Measurements from ENCODE around the gene JSRP1.

Gene JSRP1

DNA sequence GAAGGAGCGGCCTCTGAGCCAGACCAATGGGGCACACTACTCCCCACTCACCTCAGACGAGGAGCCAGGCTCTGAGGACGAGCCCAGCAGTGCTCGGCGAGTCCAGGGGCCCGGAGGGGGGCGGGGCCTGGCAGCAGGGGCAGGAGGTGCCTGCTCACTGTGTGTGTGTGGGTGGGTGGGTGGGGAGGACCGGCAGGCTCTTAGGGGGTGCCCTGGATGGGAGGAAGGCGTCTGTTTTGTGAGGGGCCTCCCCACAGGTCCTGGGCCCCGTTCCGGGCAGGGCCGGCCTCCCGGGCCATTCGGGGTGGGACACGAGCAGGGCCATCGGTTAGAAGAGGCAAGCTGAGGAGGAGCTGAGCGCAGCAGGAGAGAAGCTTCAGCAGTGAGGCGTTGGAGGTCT lies 32.8 kb downstream of the JSRP1 start:
- no peak for TF ChIP-seq ZNF274 (IDR thresholded peaks at IDR 0.05; ENCODE audit: low read depth, low read length)
- no peak overlapping the region for H3K4me3 ChIP-seq (ENCODE audit: low read length)

- no peak for TF ChIP-seq ZNF274 (IDR thresholded peaks at IDR 0.05; ENCODE audit: low read depth, low read length)
- no peak overlapping the region for H3K4me3 ChIP-seq (ENCODE audit: low read length)
Observed at GRCh38 chr19:2221918-2222317, 34.3 kb downstream of the JSRP1 start.

DNA sequence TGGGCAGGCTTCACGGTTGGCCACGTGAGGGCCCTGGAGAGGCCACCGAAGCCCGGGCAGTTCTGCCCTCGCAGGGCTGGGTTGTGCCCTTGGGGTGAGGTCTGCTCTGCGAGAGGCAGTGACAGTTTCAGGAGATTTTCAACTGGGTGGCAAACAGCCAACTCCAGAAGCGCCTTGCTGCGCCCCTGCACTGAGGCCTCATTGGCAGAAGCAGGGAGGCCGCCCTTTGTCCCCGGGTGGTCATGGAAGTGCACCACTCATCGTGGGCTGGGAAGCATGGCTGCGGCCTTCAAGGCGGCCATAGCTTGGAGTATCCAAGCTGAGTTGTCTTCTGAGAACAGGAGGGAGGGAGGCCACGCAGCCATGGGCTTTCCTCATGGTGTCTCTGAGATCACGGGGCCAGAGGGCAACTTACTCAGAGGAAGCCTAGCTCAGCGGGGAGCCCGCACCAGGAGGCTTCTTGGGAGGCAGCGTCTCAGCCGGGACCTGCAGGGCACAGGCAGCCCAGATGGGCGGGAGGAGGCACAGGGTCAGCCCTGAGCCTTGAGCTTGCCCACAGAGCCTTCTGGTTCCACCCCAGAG lies 34.9 kb downstream of the JSRP1 start:
- TF ChIP-seq ZNF274 (IDR thresholded peaks at IDR 0.05; ENCODE audit: low read depth, low read length): no peak
- no peak overlapping the region for H3K4me3 ChIP-seq (ENCODE audit: low read length)

DNA sequence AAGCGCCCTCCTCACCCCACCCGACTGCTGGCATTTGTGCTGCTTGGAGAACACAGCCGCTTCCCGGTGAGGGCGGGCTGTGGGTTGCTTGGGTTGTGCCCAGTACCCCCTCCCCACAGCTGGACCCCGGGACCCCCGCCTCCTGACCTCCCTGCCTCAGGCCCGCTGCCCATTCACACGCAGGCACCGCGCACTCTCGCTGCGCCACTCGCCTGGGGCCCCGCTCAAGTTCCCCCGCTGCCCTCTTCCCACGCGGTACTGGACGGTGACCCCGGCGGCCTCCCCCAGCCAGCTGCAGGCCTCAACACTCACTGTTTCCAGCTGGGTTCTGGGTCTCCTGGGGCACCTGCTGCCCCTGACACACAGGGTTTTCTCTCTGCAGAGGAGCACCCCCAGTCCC lies 36.5 kb downstream of the JSRP1 start:
- no peak for TF ChIP-seq ZNF274 (IDR thresholded peaks at IDR 0.05; ENCODE audit: low read depth, low read length)

DNA sequence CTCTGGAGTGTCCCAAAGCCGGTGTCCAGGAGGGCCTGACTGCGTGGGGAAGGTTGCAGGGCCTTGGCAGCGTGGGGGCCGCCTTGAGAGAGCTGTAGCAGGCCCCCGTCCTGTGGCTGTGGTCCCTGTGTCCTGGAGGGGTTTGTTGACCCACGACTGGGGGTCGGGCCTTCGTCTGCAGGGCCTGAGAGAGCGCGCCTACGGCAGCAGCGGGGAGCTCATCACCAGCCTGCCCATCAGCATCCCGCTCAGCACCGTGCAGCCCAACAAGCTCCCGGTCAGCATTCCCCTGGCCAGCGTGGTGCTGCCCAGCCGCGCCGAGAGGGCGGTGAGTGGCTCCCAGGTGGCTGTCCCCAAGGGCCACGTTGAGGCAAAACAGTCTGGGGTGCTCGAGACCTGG lies 38.6 kb downstream of the JSRP1 start:
- TF ChIP-seq ZNF274 (IDR thresholded peaks at IDR 0.05; ENCODE audit: low read depth, low read length): no peak
- no peak overlapping the region for H3K4me3 ChIP-seq (ENCODE audit: low read length)

More for the DNA sequence above, 36.5 kb downstream of the JSRP1 start:
- H3K4me3 ChIP-seq (ENCODE audit: low read length): no peak overlapping the region

DNA sequence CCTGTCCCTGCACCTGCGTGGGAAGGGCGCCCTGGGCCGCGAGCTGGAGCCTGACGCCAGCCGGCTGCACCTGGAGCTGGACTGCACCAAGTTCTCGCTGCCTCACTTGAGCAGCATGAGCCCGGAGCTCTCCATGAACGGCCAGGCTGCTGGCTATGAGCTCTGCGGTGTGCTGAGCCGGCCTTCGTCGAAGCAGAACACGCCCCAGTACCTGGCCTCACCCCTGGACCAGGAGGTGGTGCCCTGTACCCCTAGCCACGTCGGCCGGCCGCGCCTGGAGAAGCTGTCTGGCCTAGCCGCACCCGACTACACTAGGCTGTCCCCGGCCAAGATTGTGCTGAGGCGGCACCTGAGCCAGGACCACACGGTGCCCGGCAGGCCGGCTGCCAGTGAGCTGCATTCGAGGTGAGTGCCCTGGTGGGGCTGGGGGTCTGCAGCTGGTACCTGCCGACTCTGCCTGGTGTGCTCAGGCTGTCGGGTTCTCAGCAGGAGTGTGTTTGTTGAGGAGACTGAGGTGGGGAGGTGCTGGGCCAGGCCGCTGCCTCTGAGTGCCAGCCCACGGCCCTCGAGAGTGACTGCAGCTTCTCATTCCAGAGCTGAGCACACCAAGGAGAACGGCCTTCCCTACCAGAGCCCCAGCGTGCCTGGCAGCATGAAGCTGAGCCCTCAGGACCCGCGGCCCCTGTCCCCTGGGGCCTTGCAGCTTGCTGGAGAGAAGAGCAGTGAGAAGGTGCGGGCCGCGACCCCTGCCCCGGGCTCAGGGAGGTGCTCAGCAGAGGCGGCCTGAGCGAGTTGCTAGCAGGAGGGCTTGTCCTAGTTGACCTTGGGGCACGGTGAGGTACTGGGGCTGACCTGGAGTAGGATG lies 39.6 kb downstream of the JSRP1 start:
- H3K4me3 ChIP-seq (ENCODE audit: low read length): no peak overlapping the region
- TF ChIP-seq ZNF274 (IDR thresholded peaks at IDR 0.05; ENCODE audit: low read depth, low read length): no peak

- no peak for TF ChIP-seq ZNF274 (IDR thresholded peaks at IDR 0.05; ENCODE audit: low read depth, low read length)
- no peak overlapping the region for H3K4me3 ChIP-seq (ENCODE audit: low read length)
Observed at GRCh38 chr19:2215281-2215751, 40.9 kb downstream of the JSRP1 start.

DNA sequence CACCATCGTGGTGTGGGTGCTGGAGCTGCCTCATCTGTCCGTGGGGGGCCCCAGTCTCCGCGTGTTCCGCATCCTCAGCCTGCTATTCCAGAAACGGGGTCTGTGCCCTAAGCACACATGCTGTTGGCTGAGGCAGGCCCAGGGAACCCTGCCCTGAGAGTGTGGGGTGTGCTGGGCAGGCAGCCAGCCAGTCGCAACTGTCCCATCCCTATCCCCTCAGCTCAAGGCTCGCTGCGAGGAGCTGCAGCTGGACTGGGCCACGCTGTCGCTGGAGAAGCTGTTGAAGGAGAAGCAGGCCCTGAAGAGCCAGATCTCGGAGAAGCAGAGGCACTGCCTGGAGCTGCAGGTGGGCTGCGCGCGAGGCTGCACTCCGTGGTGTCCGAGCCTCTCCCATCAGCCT lies 42.0 kb downstream of the JSRP1 start:
- no peak overlapping the region for H3K4me3 ChIP-seq (ENCODE audit: low read length)
- TF ChIP-seq ZNF274 (IDR thresholded peaks at IDR 0.05; ENCODE audit: low read depth, low read length): no peak

- no peak overlapping the region for H3K4me3 ChIP-seq (ENCODE audit: low read length)
- TF ChIP-seq ZNF274 (IDR thresholded peaks at IDR 0.05; ENCODE audit: low read depth, low read length): no peak
Observed at GRCh38 chr19:2213799-2214198, 42.4 kb downstream of the JSRP1 start.

GRCh38 chr19:2212861-2213711 lies 43.1 kb downstream of the JSRP1 start:
- no peak overlapping the region for H3K4me3 ChIP-seq (ENCODE audit: low read length)
- no peak for TF ChIP-seq ZNF274 (IDR thresholded peaks at IDR 0.05; ENCODE audit: low read depth, low read length)

DNA sequence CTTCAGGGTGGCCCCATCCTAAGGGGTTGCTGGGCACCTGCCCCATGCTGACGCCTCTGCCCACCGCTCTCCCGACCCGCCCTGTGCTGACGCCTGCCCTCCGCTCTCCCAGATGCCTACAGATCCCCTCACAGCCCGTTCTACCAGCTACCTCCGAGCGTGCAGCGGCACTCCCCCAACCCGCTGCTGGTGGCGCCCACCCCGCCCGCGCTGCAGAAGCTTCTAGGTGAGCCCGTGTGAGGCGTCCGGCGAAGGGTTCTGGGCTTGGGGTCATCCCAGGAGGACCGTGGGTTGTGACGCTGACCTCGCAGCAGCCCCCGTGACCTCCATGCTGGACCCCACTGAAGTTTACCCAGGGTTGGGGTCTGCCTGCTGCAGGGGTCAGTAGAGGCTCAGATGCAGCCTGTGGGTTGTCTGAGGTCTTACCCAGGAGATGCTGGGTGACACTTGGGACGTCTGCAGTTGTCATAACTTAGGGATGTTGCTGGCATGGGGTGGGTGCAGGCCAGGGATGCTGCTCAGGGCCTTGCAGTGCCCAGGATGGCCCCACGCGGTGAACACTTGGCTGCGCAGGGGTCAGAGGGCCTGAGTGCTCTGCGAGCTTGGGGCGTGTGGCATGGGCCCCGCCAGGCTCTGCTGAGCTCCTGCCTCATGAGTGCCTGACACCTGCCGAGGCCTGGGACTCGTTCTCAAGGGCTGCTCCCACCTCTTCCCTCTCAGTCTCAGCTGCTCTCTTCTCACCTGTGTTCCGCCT lies 45.1 kb downstream of the JSRP1 start:
- TF ChIP-seq ZNF274 (IDR thresholded peaks at IDR 0.05; ENCODE audit: low read depth, low read length): no peak
- no peak overlapping the region for H3K4me3 ChIP-seq (ENCODE audit: low read length)

DNA sequence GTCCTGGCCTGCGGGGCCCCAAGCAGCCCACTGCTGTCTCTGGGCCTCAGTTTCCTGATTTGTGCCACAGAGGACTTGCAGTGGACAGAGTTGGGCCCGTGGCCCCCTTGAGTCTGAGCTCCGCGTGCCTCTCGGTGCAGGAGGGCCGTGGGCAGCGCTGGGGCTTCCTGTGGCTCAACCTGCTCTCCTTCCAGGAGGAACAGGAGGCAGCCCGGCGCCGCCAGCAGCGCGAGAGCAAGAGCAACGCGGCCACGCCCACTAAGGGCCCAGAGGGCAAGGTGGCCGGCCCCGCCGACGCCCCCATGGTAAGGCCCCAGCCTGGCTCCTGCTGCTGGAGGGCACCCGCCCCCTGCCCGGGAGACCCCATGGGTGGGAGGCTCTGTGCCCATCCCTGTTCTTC lies 46.0 kb downstream of the JSRP1 start:
- no peak for TF ChIP-seq ZNF274 (IDR thresholded peaks at IDR 0.05; ENCODE audit: low read depth, low read length)
- no peak overlapping the region for H3K4me3 ChIP-seq (ENCODE audit: low read length)

DNA sequence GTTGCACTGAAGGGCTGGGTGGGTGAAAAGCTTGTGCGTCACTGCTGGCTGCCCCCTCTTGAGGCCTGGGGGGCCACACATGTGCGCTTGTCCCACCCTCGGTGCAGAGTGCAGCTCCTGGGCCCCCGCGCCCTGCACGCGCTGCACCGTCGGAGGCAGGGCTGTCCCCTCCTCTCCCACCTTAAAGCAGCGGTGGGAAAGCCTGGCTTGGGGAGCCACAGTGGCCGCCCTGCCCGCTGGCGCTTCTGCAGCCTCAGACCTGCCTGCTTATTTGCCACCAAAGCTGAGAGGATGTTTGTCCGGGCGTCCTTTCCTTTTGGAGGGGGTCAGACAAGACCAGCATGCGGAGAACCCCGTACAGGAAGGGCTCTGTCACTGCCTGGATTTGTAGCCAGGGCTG lies 46.8 kb downstream of the JSRP1 start:
- no peak for TF ChIP-seq ZNF274 (IDR thresholded peaks at IDR 0.05; ENCODE audit: low read depth, low read length)
- H3K4me3 ChIP-seq (ENCODE audit: low read length): no peak overlapping the region

DNA sequence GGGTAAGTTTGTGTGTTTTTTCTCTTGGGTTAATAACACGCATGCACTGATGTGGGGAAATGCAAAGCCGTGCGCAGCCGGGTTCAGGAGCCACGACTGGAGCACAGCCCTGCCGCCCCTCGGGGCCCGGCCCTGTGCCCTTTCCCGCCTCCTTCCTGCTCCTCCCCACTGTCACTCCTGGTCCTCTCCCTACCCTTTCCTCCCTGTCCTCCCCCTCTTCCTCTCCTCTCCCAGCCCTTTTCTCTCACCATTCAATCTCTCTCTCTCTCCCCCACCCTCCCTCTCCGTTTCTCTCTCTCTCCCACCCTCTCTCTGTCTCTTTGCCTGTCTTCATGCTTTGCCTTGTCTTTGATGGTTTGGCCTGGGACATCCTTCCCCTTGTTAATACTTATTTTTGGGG lies 47.2 kb downstream of the JSRP1 start:
- no peak for TF ChIP-seq ZNF274 (IDR thresholded peaks at IDR 0.05; ENCODE audit: low read depth, low read length)
- H3K4me3 ChIP-seq (ENCODE audit: low read length): no peak overlapping the region
